IPS DF 19.7 (cell line): ENCODE results near the gene SMIM15.
"Not testable (repeated sequence)": the region's sequence is repeated elsewhere in the genome, so short reads cannot be mapped to it uniquely, and the experiment has no call there.

ENCODE experiments used
- DNase-seq: peaks from one replicate; pipeline ENCODE4 v3.0.0-alpha.2; 2013; ENCODE audit warnings: low read depth, low spot score

Gene SMIM15, protein sequence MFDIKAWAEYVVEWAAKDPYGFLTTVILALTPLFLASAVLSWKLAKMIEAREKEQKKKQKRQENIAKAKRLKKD

DNA sequence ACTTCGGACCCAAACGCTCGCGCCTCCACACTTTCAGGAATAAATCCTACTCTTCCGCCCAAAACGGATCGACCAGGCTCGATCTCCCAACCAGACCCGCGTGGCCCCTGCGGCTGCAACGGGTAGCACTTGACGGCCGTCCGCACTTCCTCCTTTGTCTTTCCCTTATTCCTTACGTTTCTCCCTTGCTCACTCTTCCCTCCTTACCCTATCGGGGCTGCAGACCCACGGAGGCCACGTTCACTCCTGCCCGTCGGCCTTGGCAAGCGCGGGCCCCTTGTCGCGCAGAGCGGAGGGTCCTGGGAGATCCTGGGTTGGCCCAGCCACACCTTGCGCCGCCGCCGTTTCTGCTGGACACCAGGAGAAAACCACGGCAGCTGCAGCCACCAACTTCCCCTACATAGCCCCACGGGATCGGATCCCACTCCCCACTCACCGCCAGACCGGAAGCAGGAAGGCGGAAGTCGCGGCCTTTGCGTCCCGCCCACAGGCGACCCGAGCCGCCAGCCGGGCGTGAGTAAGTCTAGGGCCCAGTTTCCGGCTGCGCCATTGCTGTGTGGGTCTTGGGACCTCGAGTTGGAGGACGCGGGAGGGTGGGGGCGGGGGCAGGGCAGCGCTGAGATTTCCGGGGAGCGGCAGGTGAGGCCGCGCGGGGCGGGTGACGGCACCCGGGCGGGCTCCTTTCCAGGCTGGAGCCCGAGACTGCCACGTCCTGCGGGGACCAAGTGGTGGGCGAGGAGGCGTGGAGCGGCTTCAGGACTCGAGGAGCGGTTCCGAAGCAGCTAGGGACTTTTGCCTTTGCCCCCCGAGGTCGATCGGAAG, at the start of gene SMIM15:
SMIM15 (minus strand) TSS at position 459 of the 822 bp plus-strand sequence. CDS start 2,297 bp downstream, outside the sequence.
- DNase-seq = peak; percentile 64

DNA sequence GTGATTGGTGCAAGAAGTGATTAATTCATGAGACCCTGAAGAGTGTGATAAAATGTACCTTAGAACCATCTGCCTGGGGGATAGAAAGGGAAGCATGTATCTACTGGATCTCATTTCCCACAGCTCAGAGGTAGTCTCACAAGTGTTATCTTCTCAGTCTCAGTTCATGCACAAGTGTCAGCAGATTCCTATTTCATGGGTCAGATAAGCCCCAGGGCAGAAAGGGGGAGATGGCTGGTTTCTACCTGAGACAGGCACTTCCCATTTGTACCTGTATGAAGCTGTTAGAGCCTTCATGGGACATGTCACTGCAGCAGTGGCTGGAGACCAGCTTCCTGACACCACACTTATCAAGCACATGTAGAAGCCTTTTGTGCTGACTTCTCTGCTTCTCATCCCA, 45.6 kb upstream of the SMIM15 start:
- DNase-seq = no peak

DNA sequence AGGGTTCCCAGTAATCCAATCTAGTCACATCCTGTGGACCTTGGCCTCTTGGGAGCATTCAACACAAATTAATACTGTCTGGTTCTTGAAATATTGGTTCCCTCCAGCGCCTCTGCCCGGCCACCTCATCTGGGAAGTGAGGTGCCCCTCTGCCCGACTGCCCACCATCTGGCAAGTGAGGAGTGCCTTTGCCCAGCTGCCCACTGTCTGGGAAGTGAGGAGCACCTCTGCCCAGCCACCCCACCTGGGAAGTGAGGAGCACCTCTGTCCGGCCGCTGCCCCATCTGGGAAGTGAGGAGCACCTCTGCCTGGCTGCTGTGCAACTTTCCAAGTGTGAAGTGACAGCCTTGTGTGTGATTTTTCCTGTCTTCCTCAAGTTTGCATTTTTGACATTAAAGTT, 42.7 kb upstream of the SMIM15 start:
- DNase-seq = no peak

DNA sequence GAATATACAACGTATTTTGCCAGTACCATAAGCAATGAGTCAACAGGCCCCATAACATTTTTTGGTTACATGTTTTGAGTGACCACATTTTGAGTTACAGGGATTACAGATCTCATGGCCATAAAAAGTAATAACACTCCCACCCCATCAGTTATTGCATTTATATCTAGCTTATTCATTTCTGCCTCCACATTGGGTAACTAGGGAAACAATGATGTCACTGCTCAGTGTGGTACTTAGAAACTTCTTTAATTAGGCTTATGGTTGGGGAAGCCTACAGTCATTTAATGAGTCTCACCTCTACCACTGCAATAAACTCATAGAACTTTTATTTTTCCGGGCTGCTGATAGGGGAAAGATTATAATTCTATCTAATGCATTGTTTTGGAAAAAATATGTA, 39.9 kb upstream of the SMIM15 start:
- DNase-seq = no peak

DNA sequence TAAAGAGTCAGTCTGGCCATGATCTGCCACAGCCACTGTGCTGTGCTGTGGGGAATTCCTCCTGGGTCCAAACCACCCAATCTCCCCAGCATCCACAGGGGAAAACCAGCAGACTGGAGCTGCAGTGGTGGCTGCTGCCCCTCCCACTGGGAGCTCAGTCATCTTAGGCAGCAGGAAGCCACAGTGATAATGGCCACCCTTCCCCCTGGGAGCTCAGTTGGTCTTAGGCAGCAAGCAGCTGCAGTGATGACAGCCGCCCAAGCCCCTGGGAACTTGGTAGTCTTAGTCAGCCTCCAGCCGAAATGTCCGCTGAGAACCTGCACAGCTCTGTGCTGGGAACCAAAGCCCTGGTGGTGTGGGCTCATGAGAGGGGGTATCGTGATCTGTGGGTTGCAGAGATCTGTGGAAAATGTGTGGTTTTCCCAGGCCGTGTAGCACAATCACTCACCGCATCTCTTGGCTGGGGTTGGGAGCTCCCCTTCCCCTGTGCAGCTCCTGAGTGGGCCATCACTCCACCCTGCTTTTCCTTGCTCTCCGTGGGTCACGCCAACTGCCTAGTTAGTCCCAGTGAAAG, 38.4 kb upstream of the SMIM15 start:
- no peak for DNase-seq

DNA sequence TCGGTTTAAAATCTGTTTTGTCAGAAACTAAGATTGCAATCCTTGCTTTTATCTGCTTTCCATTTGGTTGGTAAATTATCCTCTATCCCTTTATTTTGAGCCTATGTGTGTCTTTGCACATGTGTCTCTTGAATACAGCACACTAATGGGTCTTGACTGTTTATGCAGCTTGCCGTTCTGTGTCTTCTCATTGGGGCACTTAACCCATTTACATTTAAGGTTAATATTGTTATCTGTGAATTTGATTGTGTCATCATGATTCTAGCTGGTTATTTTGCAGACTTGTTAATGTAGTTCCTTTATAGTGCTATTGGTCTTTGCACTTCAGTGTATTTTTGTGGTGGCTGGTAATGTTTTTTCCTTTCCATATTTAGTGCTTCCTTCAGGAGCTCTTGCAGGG, 36.3 kb upstream of the SMIM15 start:
- no peak for DNase-seq

DNA sequence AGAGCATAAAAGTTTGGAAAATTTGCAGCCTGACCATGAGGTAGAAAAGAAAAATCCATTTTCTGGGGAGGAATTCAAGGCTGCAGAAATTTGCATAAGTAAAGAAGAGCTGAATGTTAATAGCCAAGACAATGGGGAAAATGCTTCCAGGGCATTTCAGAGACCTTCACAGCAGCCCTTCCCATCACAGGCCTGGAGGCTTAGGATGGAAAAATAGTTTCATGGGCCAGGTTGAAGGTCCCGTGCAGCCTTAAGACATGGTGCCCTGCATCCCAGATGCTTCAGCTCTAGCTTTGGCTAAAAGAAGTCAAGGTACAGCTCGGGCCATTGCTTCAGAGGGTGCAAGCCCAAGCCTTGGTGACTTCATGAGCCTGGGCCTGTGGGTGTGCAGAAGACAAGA, 25.6 kb upstream of the SMIM15 start:
- DNase-seq = not testable (repeated sequence)

DNA sequence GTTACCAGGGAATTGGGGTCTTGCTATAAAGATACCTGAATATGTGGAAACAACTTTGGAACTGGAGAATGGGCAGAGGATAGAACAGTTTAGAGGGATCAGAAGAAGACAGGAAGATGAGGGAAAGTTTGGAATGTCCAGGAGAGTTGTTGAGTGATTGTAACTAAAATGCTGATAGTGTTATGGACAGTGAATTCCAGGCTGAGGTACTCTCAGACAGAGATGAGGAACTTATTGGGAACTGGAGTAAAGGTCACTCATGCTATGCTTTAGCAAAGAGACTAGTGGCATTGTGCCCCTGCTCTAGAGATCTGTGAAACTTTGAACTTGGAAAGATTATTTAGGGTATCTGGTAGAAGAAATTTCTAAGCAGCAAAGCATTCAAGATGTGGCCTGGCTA, 25.1 kb upstream of the SMIM15 start:
- DNase-seq = not testable (repeated sequence)

DNA sequence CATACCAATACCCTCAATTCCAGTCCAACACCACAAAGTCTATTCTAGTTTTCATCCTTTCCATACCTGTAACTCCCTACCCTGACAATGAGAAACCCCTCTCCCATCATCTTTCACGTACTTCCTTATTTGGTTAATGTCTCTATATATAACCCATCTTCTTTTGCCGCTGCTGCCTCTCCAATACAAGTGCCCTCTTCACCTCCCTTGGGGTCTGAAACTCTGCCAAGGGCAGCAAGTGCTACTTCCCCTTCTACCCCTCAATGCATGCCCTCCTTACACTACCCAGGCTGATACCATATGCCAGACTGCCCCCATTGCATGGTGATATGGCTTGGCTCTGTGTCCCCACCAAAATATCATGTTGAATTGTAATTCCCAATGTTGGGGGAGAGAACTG, 24.4 kb upstream of the SMIM15 start:
- no peak for DNase-seq

DNA sequence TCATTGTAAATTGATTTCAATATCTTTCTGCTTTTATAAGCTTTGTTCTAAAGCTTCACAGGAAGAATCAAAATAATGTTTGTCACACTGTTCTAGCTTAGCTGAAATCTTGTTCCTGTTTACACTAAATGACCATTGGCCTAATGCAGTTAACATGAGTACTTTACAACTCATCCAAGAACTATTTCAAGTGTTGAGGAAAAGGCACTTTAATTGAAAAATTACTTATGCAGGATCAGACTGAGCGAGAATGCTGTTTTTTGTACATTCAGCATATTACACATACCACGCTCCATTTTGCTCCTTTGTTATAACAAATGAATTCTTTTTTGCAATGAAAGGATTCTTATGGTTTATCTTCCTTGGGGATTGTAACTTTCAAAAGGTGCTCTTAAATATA, 22.4 kb upstream of the SMIM15 start:
- no peak for DNase-seq

DNA sequence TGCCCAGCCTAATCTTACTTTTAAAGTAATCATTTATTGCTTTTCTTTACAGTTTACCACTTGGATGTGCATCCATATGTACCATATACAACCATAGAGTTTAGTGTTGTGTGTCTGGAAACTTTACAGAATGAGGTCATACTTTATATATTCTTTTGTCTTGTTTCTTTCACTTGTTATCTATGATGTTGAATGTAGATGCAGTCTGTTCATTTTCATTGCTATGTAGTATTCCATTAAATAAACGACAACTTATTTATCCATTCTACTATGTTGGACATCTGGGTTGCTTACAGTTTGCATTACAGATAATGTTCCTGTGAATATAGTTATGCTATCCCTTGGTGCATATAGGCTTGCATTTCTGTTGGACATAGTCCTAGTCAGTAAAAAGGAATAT, 21.3 kb upstream of the SMIM15 start:
- DNase-seq = no peak

DNA sequence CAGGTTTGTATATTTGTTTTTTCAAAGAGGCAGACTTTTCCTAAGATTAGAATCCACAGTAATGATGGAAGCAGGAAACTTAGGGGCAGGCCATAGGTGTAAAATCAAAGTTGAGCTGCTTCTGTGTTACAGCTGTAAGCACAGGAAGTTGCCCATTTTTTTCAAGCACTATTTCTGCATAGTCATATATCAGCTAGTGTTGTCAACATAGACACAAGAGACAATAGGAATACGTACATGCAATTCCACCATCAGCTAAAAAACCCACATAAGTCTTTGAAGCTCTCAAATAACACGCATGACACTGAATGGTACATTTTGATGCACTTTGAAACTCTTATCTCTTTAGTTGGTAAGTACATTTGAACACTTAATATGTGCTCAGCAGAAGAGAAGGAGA, 20.2 kb upstream of the SMIM15 start:
- no peak for DNase-seq

DNA sequence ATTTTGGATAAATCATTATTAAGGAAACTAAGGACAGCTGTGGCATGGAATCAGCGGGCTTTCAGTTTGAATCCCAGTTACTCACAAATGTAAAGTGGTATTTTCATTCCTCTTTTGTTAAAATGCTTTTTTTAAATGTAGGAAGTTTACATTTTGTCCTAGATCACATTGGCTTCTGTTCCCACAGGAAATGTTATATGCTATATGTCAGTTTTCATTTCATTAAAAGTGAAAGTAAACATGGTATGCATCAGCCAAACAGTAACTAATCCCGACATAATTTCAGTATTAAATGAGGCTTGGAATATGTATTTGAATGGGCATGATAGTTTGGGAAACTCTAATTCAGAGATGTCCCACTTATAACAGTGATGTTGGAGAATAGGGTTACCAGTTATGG, 18.6 kb upstream of the SMIM15 start:
- DNase-seq = no peak

DNA sequence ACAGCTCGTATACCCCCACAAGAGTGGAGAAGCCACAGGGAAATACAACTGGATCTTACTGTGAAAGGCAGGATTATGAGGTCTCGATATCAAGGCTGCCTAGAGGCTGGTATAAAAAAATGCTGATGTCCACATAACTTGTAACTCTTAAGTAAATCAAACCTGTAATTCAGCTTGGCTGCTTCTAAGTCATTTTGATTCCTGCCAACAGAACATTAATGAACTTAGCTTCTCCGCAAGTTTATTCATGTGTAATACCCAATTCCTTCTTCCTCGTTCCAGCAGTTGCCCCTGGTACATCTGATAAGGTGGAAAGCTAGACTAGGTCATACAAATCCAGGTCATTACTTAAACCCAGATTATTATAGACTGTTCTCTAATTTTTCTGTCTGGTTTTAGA, 16.4 kb upstream of the SMIM15 start:
- DNase-seq = no peak

DNA sequence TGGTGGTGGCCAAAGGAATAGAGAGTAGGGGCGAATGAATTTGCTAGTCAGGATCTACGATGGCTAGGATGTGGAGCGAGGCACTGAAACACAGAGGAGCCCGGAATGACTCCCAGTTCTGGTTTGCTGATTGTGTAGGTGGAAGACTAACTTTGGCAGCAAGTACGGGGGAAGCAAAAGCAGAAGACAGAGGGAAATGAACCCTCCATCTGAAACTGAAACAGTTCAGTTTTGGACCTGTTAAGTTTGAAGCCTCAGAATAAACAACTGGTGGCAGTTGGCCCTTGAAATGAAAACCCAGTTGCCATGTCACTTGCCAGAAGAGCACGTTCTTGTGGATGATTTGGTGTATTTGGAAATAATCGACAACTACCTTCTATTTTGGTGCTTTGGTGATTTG, 15.4 kb upstream of the SMIM15 start:
- DNase-seq = no peak

DNA sequence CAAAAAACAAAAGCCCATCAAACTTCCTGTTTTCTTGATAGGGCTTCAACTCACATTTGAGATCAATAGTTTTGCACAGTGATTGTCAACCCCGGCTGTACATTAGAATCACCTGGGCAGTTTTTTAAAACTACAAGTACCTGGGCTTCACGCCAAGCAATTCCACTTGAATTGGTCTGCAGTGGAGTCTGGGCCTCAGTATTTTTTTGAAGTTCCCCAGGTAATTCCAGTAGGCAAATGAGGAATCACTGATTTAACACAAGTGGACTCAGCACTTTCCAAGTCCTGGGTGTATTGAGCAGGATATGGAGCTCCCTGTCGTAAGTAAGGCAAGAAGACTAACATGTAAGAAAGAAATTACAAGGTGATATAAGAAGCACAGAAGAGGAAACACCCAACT, 14.8 kb upstream of the SMIM15 start:
- no peak for DNase-seq

DNA sequence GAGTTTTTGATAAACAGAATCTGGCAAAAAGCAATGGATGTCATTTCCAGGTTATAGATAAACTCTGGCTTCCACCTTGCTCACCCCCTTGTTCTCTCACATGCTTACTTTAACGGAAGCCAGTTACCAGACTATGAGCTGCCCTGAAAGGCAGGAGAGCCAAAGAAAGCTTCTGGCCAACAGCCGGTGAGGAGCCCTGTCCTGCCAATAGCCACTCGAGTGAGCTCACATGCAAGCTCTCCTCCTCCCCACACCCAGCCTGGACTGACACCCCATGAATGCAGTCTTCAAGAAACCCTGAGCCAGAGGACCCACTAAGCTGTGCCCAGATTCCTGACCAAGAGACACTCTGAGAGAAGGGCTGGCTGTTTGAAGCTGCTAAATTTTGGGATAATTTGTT, 14.4 kb upstream of the SMIM15 start:
- DNase-seq = no peak

DNA sequence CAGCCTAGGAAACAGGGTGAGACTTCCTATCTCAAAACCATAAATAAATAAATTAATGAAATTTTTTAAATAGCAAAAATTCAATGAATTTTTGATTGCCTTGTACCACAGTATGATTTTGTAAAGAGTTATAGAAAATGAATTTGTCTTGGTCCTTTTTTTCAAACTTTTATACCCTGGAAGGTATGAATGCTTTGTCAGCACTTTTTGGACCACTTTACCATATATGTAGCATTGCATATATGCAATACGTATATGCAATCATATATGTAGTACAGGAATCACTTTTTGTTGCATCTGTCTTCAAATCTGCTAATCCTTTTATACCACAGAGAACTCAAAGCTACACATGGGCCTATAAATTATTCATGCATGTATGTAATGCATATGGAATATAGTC, 9.2 kb upstream of the SMIM15 start:
- no peak for DNase-seq

DNA sequence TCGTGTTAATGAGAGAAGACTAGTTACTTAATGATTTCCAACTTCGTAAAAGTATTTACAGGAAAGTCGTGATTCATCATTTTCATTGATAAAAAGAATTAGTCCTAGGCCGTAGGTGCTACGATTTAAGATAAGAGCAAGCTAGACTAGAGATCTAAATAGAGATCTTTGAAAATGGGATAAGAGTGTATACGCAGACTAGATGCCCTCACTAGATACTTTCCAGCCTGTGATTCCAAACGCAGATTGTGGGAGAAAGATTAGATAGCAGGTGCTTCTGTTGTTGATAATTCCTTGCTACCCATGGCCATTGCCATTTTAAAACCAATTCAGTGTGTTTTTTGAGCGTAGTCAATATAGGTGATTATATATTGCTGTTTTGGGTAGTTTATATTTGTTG, 6.7 kb upstream of the SMIM15 start:
- no peak for DNase-seq

DNA sequence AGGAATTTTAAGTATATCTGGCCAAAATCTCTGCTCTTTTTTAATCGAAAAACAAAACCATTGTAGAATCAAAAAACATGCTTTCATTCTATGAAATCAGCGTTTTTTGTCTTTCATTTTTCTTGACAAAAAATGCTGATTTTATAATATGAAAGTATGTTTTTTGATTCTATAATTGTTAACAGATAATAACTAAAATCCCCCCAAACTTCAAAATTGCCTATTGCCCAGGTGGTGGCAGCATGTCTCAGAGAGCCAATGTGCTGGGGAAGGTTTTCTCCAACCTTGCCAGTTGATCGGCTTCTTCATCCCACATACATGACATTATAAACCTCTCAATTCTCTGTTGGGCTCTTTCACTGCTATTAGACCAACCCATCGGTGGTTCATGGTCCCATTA, 5.1 kb upstream of the SMIM15 start:
- DNase-seq = no peak

DNA sequence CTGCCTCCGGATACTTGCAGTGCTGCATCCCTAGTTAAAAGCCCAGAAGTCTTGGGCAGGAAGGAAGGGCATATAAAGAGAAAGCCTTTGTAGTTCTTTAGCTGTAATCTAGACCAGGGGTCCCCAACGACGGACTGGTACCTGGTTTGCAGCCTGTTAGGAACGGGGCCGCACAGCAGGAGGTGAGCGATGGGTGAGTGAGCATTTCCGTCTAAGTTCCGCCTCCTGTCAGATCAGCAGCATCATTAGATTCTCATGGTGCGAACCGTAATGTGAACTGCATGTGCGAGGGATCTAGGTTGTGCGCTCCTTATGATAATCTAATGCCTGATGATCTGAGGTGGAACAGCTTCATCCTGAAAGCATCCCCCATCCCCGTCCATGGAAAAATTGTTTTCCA, 1.6 kb upstream of the SMIM15 start:
- DNase-seq = no peak

DNA sequence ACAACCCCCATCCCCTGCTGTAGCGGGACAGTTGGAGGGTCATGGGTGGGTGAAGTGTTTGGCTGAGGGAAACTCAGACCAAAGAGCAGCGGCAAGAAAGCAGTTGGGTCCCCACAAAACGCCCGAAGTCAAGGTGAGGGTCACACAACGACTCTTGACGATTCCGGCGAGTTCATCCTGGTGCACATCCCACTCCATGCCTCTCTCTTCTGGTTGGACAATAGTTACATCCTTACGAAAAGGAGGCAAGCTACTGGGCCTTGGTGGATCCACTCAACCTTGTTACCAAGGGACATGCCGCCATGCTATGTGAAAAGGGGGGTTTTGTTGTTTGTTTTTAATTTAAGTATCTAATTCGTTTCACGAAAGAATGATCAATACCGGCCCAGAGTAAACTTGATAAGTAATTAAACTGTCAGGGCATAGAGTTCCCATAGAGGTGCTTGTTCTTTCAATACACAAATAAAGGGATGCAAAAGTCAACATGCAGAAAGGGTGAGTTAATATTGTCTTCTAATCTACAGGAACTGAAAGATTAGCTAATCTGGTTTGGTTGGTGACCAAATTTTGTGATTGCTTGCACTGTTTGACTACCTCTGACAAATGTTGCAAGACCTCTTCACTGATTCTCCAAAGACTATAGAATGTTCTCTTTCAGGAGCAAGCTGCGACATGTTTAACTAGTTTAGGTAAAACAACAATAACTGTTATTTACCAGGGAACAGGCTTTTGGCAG, 732 bp upstream of the SMIM15 start:
- no peak for DNase-seq

DNA sequence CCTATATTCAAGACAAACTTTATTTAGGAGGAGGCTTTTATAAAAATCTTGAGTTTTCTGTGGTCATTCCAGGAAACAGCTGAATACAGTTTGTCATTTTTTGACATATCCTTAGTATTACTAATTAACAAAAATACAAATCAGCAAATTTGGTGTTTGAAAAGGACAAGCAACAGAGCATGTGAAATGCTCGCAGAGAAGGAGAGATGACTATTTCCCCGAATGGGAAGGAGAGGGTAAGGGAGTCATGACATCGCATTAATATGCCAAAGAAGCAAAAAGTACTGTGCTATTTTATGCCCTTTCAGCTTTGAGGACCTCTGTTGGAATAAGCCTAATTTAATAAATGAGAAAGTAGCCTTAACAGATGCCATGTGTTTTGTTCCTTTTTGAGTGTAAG, 1.8 kb downstream of the SMIM15 start:
- no peak for DNase-seq
